Tracheal epithelial cell (primary cell): ENCODE results near the gene CDC42EP1. TPM values are rescaled to one million over a fixed set of nuclear protein-coding genes. Genes with fewer than 3 reads are reported as not detected.

ENCODE experiments used
- total RNA-seq: library from RNA; depleted of rRNA; stranded (reverse); fragments of >200 nt; gene quantifications from 2 replicates; pipeline ENCODE4 v1.2.1, GENCODE V29; 2014

Gene CDC42EP1, protein sequence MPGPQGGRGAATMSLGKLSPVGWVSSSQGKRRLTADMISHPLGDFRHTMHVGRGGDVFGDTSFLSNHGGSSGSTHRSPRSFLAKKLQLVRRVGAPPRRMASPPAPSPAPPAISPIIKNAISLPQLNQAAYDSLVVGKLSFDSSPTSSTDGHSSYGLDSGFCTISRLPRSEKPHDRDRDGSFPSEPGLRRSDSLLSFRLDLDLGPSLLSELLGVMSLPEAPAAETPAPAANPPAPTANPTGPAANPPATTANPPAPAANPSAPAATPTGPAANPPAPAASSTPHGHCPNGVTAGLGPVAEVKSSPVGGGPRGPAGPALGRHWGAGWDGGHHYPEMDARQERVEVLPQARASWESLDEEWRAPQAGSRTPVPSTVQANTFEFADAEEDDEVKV
- total RNA-seq = 11.7 and 36.1 TPM in 2 replicates

DNA sequence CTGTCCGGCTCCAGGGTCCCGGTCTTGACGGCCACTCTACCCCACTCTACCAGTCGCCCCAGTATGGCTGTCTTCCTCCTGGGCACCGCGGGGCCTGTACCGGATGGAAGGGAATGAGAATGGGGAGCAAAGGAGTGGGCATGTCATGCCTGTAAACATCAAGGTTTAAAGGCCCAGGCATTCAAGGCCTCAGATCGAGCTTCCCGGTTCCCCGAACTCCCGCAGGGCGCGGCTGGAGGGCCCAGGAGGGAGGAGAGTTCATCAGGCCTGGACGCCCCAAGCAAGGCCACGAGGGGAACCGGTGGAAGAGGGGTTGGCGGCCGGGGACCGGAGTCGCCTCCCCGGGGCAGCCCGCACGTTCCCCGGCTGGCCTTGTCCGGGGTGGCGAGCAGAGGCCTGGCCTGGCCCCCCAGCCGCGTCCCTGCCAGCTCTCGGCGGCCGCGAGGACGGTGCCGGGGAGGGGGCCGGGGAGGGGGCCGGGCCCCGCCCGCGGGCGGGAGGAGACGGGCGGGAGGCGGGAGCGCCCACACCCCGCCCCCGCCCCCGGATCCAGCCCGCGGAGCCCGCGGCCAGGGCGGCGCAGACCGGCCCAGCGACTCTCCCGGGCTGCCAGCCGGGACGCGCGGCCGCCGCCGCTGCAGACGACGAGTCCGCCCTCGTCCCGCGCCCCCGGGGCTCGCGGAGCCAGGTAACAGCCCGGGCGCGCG is at the start of gene CDC42EP1:
TSS of gene CDC42EP1 (plus strand) at position 580 of the 707 bp plus-strand sequence. CDS start 5,870 bp downstream, outside the sequence.

DNA sequence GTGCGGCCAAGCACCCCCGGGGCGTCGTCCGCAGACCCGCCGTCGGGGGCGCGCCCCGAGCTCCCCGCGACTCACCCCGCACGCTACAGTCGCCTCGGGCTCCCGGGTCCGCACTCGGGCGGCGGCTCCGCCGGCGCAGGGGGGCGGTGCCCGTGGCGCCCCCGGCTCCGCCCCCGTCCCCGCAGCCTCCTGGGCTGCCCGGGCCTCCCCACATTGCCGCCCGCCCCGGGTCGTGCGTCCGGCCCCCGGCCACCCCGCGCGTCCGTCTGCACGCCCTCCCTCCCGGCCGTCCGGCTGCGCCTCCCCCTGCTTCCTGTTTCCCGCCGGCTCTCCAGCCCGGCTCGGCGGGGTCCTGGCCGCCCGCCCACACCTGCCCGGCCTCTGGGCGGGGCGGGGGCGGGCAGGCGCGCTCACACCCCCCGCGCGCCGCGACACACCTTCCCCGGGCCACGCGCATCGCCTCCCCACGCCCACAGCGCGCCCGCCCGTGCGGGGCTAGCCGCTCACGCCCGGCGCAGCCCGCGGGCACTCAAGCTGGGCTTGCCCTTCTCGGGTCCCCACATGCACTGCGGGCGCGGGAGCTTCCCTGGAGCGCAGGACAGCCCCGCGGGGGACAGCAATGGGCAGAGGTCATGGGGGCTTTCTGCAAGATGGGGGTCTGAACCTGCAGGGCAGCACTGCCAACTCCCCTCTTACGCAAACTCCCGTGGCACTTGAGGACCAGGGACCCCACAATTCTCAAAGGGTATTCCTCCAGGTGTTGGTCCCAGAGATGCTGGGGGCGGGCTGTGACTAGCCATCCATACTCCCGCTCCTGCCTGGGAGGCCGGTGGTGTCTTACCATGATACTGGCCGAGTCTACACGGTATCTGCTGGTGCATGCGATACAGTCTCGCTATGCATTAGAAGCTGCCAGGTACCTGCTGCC is 40.7 kb upstream of the CDC42EP1 start, which contains the start of gene CARD10:
TSS of gene CARD10 (minus strand) at position 148 of the 928 bp plus-strand sequence. CDS start 215 bp downstream, outside the sequence.

DNA sequence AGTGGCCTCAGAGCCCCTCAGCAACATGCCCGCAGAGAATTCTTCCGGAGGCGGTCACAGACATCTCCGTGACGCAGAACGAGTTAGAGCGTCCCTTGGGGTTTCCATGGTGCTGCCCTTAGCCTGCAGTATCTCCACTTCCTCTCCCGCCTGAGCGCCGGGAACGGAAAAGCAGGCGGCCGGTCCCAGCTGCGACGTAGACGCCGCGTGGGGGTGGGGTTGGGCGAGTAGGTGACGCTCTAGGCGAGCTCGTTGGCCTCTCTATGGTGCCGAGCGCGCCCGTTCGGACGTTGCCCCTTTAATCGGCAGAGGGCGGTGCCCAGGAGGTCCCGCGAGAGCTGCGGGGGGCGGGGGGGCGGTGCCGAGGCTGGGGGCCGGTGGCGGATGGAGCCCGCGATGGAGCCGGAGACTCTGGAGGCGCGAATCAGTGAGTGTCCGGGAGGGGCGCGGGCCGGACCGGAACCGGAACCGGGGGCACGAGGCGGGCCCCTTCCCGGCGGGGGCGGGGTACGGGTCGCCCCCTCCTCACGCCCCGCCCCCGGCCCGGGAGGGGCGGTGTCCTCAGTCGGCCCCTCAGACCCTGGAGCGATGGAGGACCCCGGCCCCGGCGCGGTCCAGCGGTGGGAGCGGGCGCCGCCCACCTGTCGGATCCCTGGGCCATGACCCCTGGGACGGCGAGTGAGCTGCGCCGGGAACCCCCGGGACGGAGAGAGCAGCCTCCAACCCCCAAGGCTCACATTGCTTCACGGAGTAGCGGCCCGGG is 48.4 kb downstream of the CDC42EP1 start, which contains the start of gene GGA1:
TSS of gene GGA1 (plus strand) at position 358 of the 763 bp plus-strand sequence. CDS start at position 385, 27 bp downstream.

Other genes starting within 250 kb of the CDC42EP1 start
- gene ELFN2, start 133.0 kb upstream of the CDC42EP1 start, total RNA-seq = 0.64 and 1.9 TPM in 2 replicates
- 0.43 and 2.2 TPM in 2 replicates for gene MFNG, start 74.1 kb upstream of the CDC42EP1 start, total RNA-seq
- gene CARD10, start 41.1 kb upstream of the CDC42EP1 start, total RNA-seq = 16.4 and 34.2 TPM in 2 replicates
- not detected in 2 replicates for gene LGALS2, start 19.6 kb downstream of the CDC42EP1 start, total RNA-seq
- 31.1 and 41.7 TPM in 2 replicates for gene GGA1, start 48.4 kb downstream of the CDC42EP1 start, total RNA-seq
- gene SH3BP1, start 79.2 kb downstream of the CDC42EP1 start, total RNA-seq = 28.1 and 42.4 TPM in 2 replicates
- gene PDXP, start 98.2 kb downstream of the CDC42EP1 start, total RNA-seq = 9.2 and 10.0 TPM in 2 replicates
- 1,268 and 2,738 TPM in 2 replicates for gene LGALS1, start 115.2 kb downstream of the CDC42EP1 start, total RNA-seq
- 20.0 and 35.9 TPM in 2 replicates for gene NOL12, start 125.9 kb downstream of the CDC42EP1 start, total RNA-seq
- gene TRIOBP, start 136.6 kb downstream of the CDC42EP1 start, total RNA-seq = 49.0 and 54.7 TPM in 2 replicates
- gene GCAT, start 247.5 kb downstream of the CDC42EP1 start, total RNA-seq = 23.4 and 26.4 TPM in 2 replicates